H9 (cell line): ENCODE data around the gene ANXA4. TPM values are rescaled to one million over a fixed set of nuclear protein-coding genes. Genes with fewer than 3 reads are reported as not detected.

Experiments
- DNase-seq: peaks from one replicate; pipeline ENCODE4 v3.0.0-alpha.2; 2017
- H2AFZ ChIP-seq: one replicate; pipeline ENCODE4 v1.6.1; 2013; ENCODE audit warnings: mild to moderate bottlenecking, low read length, control low read depth, moderate library complexity
- H2AK5ac ChIP-seq: 2 replicates; pipeline ENCODE4 v1.6.1; 2013; ENCODE audit warnings: low read length, control low read depth, mixed read lengths; ENCODE audit not compliant: insufficient read length
- H2BK120ac ChIP-seq: one replicate; pipeline ENCODE4 v1.6.1; 2013; ENCODE audit warnings: low read depth, mild to moderate bottlenecking, low read length, control low read depth, inconsistent platforms; ENCODE audit not compliant: poor library complexity, severe bottlenecking
- H2BK12ac ChIP-seq: 2 replicates; pipeline ENCODE4 v1.6.1; 2013; ENCODE audit warnings: low read length, control low read depth, mixed read lengths, low read depth; ENCODE audit not compliant: insufficient read length
- H2BK15ac ChIP-seq: 2 replicates; pipeline ENCODE4 v1.6.1; 2013; ENCODE audit warnings: low read depth, low read length, control low read depth
- H2BK20ac ChIP-seq: one replicate; pipeline ENCODE4 v1.6.1; 2013; ENCODE audit warnings: low read depth, mild to moderate bottlenecking, low read length, control low read depth, inconsistent platforms; ENCODE audit not compliant: poor library complexity, severe bottlenecking
- H2BK5ac ChIP-seq: 2 replicates; pipeline ENCODE4 v1.6.1; 2013; ENCODE audit warnings: low read length, control low read depth, mixed read lengths; ENCODE audit not compliant: insufficient read length
- H3K14ac ChIP-seq: 2 replicates; pipeline ENCODE4 v1.6.1; 2013; ENCODE audit warnings: low read length, control low read depth; ENCODE audit not compliant: insufficient read depth
- H3K18ac ChIP-seq: 2 replicates; pipeline ENCODE4 v1.6.1; 2013; ENCODE audit warnings: low read depth, mild to moderate bottlenecking, mixed read lengths, low read length, control low read depth; ENCODE audit not compliant: insufficient read length
- H3K23ac ChIP-seq: 2 replicates; pipeline ENCODE4 v1.6.1; 2013; ENCODE audit warnings: low read length, control low read depth, mixed read lengths, low read depth; ENCODE audit not compliant: insufficient read length
- H3K23me2 ChIP-seq: 2 replicates; pipeline ENCODE4 v1.6.1; 2013; ENCODE audit warnings: low read depth, mild to moderate bottlenecking, mixed read lengths, low read length, control low read depth; ENCODE audit not compliant: insufficient read length, poor library complexity, severe bottlenecking
- H3K27ac ChIP-seq: 2 replicates; pipeline ENCODE4 v1.5.1; 2013; ENCODE audit warnings: low read length, control low read depth, mixed read lengths, low read depth; ENCODE audit not compliant: insufficient read length
- H3K27me3 ChIP-seq: 2 replicates; pipeline ENCODE4 v1.6.1; 2013; ENCODE audit warnings: low read length, control low read depth, inconsistent platforms; ENCODE audit not compliant: insufficient read depth
- H3K4ac ChIP-seq: 2 replicates; pipeline ENCODE4 v1.6.1; 2013; ENCODE audit warnings: low read depth, mild to moderate bottlenecking, control low read depth, inconsistent platforms, low read length, moderate library complexity
- H3K4me1 ChIP-seq: 2 replicates; pipeline ENCODE4 v1.6.1; 2013; ENCODE audit warnings: low read length, control low read depth, inconsistent platforms; ENCODE audit not compliant: insufficient read depth
- H3K4me2 ChIP-seq: 2 replicates; pipeline ENCODE4 v1.6.1; 2013; ENCODE audit warnings: low read length, control low read depth, mixed read lengths; ENCODE audit not compliant: insufficient read length, insufficient read depth
- H3K56ac ChIP-seq: 2 replicates; pipeline ENCODE4 v1.6.1; 2013; ENCODE audit warnings: low read depth, mild to moderate bottlenecking, mixed read lengths, low read length, control low read depth; ENCODE audit not compliant: insufficient read length
- H3K79me1 ChIP-seq: 2 replicates; pipeline ENCODE4 v1.6.1; 2013; ENCODE audit warnings: low read depth, mild to moderate bottlenecking, moderate library complexity, low read length, control low read depth, inconsistent platforms; ENCODE audit not compliant: insufficient read depth, poor library complexity, severe bottlenecking
- H3K79me2 ChIP-seq: 2 replicates; pipeline ENCODE4 v1.6.1; 2013; ENCODE audit warnings: low read length, control low read depth, inconsistent platforms; ENCODE audit not compliant: insufficient read depth
- H3K9ac ChIP-seq: 2 replicates; pipeline ENCODE4 v1.6.1; 2013; ENCODE audit warnings: low read length, control low read depth, mixed read lengths; ENCODE audit not compliant: insufficient read length; ENCODE audit errors: extremely low read depth
- H3K9me3 ChIP-seq: one replicate; pipeline ENCODE4 v1.6.1; 2013; ENCODE audit warnings: low read depth, low read length, inconsistent platforms; ENCODE audit not compliant: control insufficient read depth
- H3T11ph ChIP-seq: one replicate; pipeline ENCODE4 v1.6.1; 2013; ENCODE audit warnings: mild to moderate bottlenecking, low read length, control low read depth, inconsistent platforms
- H4K20me1 ChIP-seq: one replicate; pipeline ENCODE4 v1.6.1; 2013; ENCODE audit not compliant: control insufficient read depth, insufficient read length, insufficient read depth
- H4K5ac ChIP-seq: 2 replicates; pipeline ENCODE4 v1.6.1; 2013; ENCODE audit warnings: low read depth, mild to moderate bottlenecking, mixed read lengths, low read length, control low read depth; ENCODE audit not compliant: insufficient read length
- H4K8ac ChIP-seq: replicated peaks from 2 replicates; pipeline ENCODE4 v1.6.1; 2013; ENCODE audit warnings: low read length, control low read depth, mixed read lengths, low read depth; ENCODE audit not compliant: insufficient read length
- H4K91ac ChIP-seq: 2 replicates; pipeline ENCODE4 v1.6.1; 2013; ENCODE audit warnings: low read depth, mild to moderate bottlenecking, moderate library complexity, mixed read lengths, low read length, control low read depth; ENCODE audit not compliant: insufficient read length
- H3K27ac Mint-ChIP-seq, 3 experiments: 2 replicates in 2 of 3; 3 replicates in 1 of 3; pipeline ENCODE4 v1.8.0; 2020 to 2021; ENCODE audit warnings: mixed read lengths in 3 of 3, mild to moderate bottlenecking in 1 of 3, moderate library complexity in 1 of 3
- H3K27me3 Mint-ChIP-seq: 2 replicates; pipeline ENCODE4 v1.8.0; 2021; ENCODE audit warnings: low read depth, mild to moderate bottlenecking, moderate library complexity, mixed read lengths
- H3K36me3 Mint-ChIP-seq, 3 experiments: 2 replicates in 2 of 3; 3 replicates in 1 of 3; pipeline ENCODE4 v1.8.0; 2020 to 2021; ENCODE audit warnings: low read depth in 3 of 3, mixed read lengths in 3 of 3; ENCODE audit not compliant: insufficient read depth in 1 of 3
- H3K4me1 Mint-ChIP-seq, 2 experiments: 2 replicates each; pipeline ENCODE4 v1.8.0; 2020; ENCODE audit warnings: mixed read lengths in 2 of 2
- H3K4me3 Mint-ChIP-seq, 2 experiments: 2 replicates in 1 of 2; 3 replicates in 1 of 2; pipeline ENCODE4 v1.8.0; 2020 to 2021; ENCODE audit warnings: mild to moderate bottlenecking in 2 of 2, mixed read lengths in 2 of 2, moderate library complexity in 1 of 2
- H3K9me3 Mint-ChIP-seq, 2 experiments: 2 replicates in 1 of 2; 3 replicates in 1 of 2; pipeline ENCODE4 v1.8.0; 2020; ENCODE audit warnings: mild to moderate bottlenecking in 2 of 2, mixed read lengths in 2 of 2, moderate library complexity in 1 of 2
- CTCF ChIP-seq: fragments of 200-600 bp; sonication (generic); conservative IDR thresholded peaks from 3 replicates; pipeline ENCODE4 v1.8.0; 2021; ENCODE audit warnings: antibody characterized with exemption, mild to moderate bottlenecking
- WGBS: extraction: QIAGEN DNeasy Blood & Tissue Kit; methylation state at CpG from one replicate; pipeline ENCODE4 v1.1.7; 2013; ENCODE audit warnings: missing lambda C conversion rate, low lambda C conversion rate, mixed read lengths; ENCODE audit not compliant: insufficient read length; ENCODE audit errors: extremely low coverage; 5-methylcytosine and 5-hydroxymethylcytosine counted together
- total RNA-seq: library from RNA; stranded (reverse); gene quantifications from 2 replicates; pipeline ENCODE4 v1.2.1, GENCODE V29; 2021

The ANXA4 gene
- total RNA-seq, 1 experiment from 2014 or later = 14.4 TPM

- Histone ChIP-seq H2BK20ac (no peak overlapping the region), H3T11ph (no peak overlapping the region), H3K56ac (no peak overlapping the region), H3K27ac (no peak overlapping the region), H2BK12ac (no peak overlapping the region), H3K4ac (no peak overlapping the region), H3K9me3 (no peaks in the 10 kb centered on the region), H4K91ac (no peak overlapping the region), H3K14ac (no peak overlapping the region), H3K79me1 (no peaks in the 10 kb centered on the region), H2BK5ac (no peak overlapping the region), H3K9ac (no peak overlapping the region), H4K5ac (no peak overlapping the region), H3K18ac (no peak overlapping the region), H3K27me3 (no peaks in the 10 kb centered on the region), H2AK5ac (no peak overlapping the region), H4K8ac (no peak overlapping the region), H2AFZ (no peak overlapping the region), H3K23ac (no peak overlapping the region), H2BK15ac (no peak overlapping the region), H3K4me2 (no peak overlapping the region), H4K20me1 (no peaks in the 10 kb centered on the region), H3K4me1 (no peaks in the 10 kb centered on the region; the same call in 1 of the 2 replicates), H2BK120ac (no peak overlapping the region), H3K79me2 (no peaks in the 10 kb centered on the region), H3K23me2 (no peaks in the 10 kb centered on the region)
- TF ChIP-seq CTCF = no peak
- Mint-ChIP-seq H3K36me3 (no peaks in the 10 kb centered on the region), H3K4me1 (peaks cover 11 to 13% of the 10 kb centered on the region in 2 experiments), H3K4me3 (no peak overlapping the region), H3K27ac (peak overlapping the region in 1 of 3 experiments; percentile 25; a peak in 1 of 7 replicates), H3K9me3 (no peaks in the 10 kb centered on the region), H3K27me3 (no peaks in the 10 kb centered on the region)
- DNase-seq = no peak
- no CpG with 5 or more reads among the region's 3 CpGs for WGBS
These were observed 25.1 kb downstream of the ANXA4 start for GRCh38 chr2:69767034-69767433.
